ENCODE results near the gene TAF1D.

DNA sequence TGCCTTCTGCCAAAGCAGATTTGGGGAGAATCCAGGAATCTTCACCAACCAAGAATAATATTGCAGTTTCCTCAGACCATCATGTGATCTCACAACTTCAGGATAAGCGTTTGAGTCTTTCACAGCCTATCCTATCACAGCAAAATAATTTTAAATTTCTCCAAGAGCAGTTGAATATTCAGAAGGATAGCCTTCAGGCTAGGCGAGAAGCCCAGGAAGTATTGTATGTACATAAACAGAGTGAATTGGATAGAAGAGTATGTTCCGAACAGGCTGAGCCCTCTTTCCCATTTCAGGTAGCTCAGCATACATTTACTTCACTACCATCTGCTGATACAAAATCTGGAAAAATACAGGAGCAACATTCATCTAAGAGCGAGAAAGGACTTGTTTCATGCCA is 43.7 kb downstream of the TAF1D start:
- TF ChIP-seq PPARA (CRISPR knock-in tag; IDR thresholded peaks at IDR 0.05; ENCODE audit: borderline replicate concordance) (no peak), ZNF70 (CRISPR knock-in tag; IDR thresholded peaks at IDR 0.05) (no peak), CSDC2 (CRISPR knock-in tag; IDR thresholded peaks at IDR 0.05) (no peak), ZFP30 (CRISPR knock-in tag; IDR thresholded peaks at IDR 0.05) (no peak), ZNF8 (CRISPR knock-in tag; IDR thresholded peaks at IDR 0.05) (no peak), SNAI2 (CRISPR knock-in tag; IDR thresholded peaks at IDR 0.05) (no peak), TCF4 (CRISPR knock-in tag; IDR thresholded peaks at IDR 0.05; ENCODE audit: borderline replicate concordance) (no peak), RARB (CRISPR knock-in tag; IDR thresholded peaks at IDR 0.05) (no peak)
- TF ChIP-seq, protein P1, sequence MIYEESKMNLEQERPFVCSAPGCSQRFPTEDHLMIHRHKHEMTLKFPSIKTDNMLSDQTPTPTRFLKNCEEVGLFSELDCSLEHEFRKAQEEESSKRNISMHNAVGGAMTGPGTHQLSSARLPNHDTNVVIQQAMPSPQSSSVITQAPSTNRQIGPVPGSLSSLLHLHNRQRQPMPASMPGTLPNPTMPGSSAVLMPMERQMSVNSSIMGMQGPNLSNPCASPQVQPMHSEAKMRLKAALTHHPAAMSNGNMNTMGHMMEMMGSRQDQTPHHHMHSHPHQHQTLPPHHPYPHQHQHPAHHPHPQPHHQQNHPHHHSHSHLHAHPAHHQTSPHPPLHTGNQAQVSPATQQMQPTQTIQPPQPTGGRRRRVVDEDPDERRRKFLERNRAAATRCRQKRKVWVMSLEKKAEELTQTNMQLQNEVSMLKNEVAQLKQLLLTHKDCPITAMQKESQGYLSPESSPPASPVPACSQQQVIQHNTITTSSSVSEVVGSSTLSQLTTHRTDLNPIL (CRISPR knock-in tag; IDR thresholded peaks at IDR 0.05; ENCODE audit: low read depth), result no peak
- TF ChIP-seq, protein P2, sequence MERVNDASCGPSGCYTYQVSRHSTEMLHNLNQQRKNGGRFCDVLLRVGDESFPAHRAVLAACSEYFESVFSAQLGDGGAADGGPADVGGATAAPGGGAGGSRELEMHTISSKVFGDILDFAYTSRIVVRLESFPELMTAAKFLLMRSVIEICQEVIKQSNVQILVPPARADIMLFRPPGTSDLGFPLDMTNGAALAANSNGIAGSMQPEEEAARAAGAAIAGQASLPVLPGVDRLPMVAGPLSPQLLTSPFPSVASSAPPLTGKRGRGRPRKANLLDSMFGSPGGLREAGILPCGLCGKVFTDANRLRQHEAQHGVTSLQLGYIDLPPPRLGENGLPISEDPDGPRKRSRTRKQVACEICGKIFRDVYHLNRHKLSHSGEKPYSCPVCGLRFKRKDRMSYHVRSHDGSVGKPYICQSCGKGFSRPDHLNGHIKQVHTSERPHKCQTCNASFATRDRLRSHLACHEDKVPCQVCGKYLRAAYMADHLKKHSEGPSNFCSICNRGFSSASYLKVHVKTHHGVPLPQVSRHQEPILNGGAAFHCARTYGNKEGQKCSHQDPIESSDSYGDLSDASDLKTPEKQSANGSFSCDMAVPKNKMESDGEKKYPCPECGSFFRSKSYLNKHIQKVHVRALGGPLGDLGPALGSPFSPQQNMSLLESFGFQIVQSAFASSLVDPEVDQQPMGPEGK (CRISPR knock-in tag; IDR thresholded peaks at IDR 0.05; ENCODE audit: borderline replicate concordance), result no peak
- TF ChIP-seq, protein P3, sequence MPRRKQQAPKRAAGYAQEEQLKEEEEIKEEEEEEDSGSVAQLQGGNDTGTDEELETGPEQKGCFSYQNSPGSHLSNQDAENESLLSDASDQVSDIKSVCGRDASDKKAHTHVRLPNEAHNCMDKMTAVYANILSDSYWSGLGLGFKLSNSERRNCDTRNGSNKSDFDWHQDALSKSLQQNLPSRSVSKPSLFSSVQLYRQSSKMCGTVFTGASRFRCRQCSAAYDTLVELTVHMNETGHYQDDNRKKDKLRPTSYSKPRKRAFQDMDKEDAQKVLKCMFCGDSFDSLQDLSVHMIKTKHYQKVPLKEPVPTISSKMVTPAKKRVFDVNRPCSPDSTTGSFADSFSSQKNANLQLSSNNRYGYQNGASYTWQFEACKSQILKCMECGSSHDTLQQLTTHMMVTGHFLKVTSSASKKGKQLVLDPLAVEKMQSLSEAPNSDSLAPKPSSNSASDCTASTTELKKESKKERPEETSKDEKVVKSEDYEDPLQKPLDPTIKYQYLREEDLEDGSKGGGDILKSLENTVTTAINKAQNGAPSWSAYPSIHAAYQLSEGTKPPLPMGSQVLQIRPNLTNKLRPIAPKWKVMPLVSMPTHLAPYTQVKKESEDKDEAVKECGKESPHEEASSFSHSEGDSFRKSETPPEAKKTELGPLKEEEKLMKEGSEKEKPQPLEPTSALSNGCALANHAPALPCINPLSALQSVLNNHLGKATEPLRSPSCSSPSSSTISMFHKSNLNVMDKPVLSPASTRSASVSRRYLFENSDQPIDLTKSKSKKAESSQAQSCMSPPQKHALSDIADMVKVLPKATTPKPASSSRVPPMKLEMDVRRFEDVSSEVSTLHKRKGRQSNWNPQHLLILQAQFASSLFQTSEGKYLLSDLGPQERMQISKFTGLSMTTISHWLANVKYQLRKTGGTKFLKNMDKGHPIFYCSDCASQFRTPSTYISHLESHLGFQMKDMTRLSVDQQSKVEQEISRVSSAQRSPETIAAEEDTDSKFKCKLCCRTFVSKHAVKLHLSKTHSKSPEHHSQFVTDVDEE (CRISPR knock-in tag; IDR thresholded peaks at IDR 0.05), result no peak
- TF ChIP-seq, protein P4, sequence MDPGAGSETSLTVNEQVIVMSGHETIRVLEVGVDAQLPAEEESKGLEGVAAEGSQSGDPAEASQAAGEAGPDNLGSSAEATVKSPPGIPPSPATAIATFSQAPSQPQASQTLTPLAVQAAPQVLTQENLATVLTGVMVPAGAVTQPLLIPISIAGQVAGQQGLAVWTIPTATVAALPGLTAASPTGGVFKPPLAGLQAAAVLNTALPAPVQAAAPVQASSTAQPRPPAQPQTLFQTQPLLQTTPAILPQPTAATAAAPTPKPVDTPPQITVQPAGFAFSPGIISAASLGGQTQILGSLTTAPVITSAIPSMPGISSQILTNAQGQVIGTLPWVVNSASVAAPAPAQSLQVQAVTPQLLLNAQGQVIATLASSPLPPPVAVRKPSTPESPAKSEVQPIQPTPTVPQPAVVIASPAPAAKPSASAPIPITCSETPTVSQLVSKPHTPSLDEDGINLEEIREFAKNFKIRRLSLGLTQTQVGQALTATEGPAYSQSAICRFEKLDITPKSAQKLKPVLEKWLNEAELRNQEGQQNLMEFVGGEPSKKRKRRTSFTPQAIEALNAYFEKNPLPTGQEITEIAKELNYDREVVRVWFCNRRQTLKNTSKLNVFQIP (CRISPR knock-in tag; IDR thresholded peaks at IDR 0.05; ENCODE audit: borderline replicate concordance, low read depth), result no peak
